GM12875 (cell line): ENCODE data around the gene PTX4.
A peak's percentile ranks its signal among the peaks of the same experiment; 100 is the strongest.
"Not testable (repeated sequence)": the region's sequence is repeated elsewhere in the genome, so short reads cannot be mapped to it uniquely, and the experiment has no call there.

Source experiments
- H3K4me3 ChIP-seq: one replicate; pipeline ENCODE4 v1.5.1; 2011; ENCODE audit warnings: low read depth, low read length, control low read depth
- TF ChIP-seq, protein P1 (sequence below): IDR thresholded peaks from 2 replicates; pipeline ENCODE4 v1.5.1; 2011; ENCODE audit warnings: low read depth, mild to moderate bottlenecking, control low read depth, inconsistent platforms, low read length, moderate library complexity, borderline replicate concordance; ENCODE audit not compliant: insufficient read depth

PTX4 gene

DNA sequence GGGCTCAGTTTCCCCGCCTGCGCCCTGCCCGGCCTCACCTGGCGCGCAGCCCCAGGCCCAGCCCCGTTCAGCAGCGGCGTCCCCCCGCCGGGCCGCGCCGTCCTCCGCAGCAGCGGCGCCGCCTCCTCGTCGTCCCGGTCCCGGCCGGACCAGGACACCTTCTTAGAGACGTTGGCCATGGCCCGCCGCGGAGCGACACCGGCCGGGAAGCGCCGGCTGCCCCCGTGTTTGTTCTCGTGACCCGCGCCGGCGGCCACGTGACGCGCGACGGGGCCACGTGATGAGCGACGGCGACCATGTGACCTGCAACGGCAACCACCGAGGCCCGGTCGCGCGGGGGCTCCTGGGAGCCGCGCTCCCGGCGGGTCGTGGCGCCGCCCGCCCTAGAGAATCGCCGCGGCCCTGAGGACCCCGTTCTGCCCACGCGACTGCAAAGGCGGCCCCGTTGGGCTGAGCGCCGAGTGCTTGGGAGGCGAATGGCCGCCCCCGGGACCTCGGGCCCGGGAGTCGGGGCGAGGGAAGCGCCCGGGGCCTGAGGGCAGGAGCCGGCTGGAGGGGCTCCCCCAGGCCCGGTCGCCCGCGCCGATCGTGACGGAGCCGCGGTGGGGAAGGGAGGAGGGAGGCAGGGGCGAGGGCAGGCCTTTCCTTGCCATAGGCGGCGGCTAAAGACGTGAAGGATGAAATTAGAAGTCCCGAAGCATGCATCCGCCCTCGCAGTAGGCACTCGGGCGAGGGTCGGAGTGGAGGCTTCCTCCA is 13.8 kb downstream of the PTX4 start, which contains the start of gene CLCN7:
Gene CLCN7 (minus strand): TSS at position 233 of the 756 bp plus-strand sequence. CDS start 54 bp downstream, at position 179.
- TF ChIP-seq, protein P1, sequence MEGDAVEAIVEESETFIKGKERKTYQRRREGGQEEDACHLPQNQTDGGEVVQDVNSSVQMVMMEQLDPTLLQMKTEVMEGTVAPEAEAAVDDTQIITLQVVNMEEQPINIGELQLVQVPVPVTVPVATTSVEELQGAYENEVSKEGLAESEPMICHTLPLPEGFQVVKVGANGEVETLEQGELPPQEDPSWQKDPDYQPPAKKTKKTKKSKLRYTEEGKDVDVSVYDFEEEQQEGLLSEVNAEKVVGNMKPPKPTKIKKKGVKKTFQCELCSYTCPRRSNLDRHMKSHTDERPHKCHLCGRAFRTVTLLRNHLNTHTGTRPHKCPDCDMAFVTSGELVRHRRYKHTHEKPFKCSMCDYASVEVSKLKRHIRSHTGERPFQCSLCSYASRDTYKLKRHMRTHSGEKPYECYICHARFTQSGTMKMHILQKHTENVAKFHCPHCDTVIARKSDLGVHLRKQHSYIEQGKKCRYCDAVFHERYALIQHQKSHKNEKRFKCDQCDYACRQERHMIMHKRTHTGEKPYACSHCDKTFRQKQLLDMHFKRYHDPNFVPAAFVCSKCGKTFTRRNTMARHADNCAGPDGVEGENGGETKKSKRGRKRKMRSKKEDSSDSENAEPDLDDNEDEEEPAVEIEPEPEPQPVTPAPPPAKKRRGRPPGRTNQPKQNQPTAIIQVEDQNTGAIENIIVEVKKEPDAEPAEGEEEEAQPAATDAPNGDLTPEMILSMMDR = no peak

DNA sequence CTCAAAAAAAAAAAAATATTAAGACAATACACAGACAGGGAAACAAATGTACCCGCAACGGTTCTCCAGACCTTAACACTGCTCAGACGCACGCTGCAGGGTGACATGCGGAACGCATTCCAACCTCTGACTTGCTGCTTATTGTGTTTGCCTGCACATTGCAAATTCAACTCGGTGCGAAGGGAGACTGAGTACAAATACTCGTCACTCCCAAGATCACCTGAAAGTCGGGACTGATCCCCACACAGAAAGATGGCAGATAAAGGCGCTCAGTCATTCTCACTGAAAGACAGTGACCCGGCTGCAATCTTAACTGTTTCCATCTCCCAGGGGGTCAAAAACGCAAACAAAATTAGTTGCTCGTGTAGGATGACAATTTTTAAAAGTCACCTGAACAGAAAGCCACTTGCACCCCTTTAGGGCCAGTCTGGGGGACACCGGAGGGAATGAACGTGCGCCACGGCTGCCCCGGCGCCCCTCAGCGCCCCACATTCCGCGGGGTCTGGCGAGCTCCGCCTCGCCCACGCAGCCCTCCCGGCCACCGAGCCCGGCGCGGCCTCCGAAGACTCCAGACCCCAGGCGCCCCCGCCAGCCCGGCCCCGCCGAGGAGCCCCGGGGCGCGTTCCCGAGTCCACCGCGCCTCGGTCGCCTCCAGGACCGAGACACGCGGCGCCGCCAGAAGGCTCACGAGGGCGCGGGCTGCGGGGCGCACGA is 14.5 kb downstream of the PTX4 start:
- TF ChIP-seq, protein P1 = no peak

More for the DNA sequence above, 13.8 kb downstream of the PTX4 start, which contains the start of gene CLCN7:
- H3K4me3 ChIP-seq = peak within 1 kb of the TSS; percentile 90

DNA sequence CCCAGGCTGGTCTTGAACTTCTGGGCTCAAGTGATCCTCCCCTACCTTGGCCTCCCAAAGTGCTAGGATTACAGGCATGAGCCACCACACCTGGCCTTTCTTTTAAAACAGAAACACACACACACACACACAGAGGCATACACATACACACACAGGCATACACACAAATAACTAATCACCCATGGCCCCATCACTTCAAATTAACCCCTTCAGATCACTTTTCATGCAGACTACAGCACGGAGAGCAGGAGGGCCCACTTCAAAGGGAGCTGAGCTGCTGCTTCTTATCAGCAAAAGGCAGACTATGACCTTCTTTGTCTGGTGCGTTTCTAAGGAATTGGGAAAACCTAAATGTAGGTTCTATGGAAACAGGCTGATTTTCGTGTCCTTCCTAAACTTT is 15.8 kb downstream of the PTX4 start:
- TF ChIP-seq, protein P1 = no peak
- no peak overlapping the region for H3K4me3 ChIP-seq

More for the DNA sequence above, 14.5 kb downstream of the PTX4 start:
- peak overlapping the region; percentile 90 for H3K4me3 ChIP-seq

DNA sequence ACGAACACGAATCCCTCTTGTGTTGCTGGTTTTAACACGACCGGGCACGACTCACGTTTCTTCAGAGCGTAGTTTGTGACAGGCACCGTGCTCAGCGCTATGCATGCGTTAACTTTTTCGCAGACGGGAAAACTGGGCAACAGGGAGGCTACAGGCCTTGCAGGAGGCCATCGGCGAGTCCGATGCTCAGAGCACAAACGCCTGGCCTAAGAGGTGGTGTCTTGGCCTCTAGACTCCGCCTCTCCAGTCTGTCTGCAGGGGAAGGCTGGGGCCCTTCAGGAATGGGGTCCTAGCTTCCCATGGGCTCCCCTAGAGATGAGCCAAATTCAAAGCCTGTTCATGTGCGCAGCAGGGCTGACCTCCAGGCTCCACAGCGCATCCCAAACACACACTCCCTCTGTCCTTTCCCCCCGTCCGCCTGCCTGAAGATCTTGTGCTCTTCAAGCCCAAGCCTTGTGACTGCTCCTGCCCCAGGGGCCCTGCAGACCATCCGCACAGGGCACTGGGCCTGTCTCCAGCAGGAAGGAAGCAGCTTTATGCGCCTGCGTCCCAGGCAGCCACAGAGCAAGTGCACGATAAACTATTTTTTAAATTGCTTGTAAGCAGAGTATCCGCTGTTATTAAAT is 17.1 kb downstream of the PTX4 start:
- TF ChIP-seq, protein P1 = no peak

DNA sequence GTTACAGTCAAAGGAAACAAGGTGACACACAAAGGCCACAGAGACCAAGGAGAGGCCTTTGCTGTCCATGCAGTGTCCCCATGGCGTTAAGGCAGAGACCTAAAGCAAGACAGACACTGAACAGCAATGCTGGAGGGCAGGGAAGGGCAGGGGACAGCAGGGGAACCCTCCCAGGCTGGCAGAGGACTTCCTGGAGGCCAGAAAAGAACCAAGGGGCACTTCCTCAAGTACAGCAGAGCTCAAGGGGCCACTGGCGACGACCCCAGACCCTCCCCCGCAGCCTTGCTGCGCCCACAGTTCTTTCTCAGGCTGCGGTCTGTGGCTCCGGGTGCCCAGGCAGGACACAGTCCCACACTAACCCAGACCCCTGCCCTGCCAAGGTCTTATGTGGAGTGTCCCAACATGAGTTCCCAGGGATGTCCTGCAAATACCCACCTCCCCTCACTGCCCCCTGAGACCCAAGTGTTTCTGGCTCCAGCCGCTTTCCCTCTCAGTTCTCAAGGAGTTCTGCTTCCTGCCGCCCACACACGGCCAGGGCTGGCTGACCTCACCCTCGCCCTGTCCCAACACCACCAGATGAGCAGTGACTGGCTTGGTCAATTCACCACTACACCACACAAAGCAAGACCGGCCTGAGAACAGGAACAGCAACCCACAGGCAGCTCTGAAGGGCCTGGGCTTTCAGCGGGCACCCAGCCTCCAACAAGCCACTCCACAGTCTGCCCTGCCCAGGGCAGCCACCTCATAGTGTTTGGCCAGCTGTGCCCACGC is 18.1 kb downstream of the PTX4 start:
- TF ChIP-seq, protein P1 = no peak
- H3K4me3 ChIP-seq = no peak overlapping the region

More for the DNA sequence above, 17.1 kb downstream of the PTX4 start:
- H3K4me3 ChIP-seq = no peak overlapping the region

DNA sequence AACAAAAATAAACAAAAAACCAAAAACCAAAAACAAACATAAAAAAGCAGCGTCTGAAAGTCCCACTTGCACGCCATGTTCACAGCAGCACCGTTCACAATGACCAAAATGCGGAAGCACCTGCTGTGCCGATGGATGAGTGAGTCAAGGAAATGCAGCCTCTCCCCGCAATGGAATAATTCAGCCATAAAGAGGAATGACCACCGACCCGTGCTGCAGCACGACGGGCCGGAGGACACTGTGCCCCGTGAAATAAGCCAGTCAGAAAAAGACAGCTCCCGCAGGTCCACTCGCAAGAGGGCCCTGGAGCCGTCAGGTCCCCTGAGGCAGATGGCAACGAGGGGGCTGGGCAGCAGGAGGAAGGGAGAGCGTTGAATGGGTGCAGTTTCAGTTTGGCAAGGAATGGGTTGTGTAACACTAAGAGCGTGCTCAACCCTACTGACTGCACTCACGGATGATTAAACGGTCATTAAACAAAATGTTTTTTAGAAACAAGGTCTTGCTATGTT is 19.0 kb downstream of the PTX4 start:
- no peak overlapping the region for H3K4me3 ChIP-seq
- TF ChIP-seq, protein P1 = no peak

DNA sequence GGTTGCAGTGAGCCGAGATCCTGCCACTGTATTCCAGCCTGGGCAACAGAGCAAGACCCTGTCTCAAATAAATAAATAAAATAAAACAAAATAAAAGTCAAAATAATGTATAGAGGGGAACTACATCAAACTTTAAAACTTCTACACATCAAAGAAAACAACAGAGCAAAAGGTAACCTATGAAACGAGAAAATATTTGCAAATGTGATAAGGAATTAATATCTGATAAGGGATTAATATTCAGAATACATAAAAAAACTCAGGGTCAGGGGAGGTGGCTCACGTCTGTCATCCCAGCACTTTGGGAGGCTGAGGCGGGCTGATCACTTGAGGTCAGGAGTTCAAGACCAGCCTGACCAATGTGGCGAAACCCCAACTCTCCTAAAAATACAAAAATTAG is 19.6 kb downstream of the PTX4 start:
- H3K4me3 ChIP-seq = not testable (repeated sequence)
